ENCODE results near the gene ALG14. TPM values are rescaled to one million over a fixed set of nuclear protein-coding genes. Genes with fewer than 3 reads are reported as not detected.

Gene ALG14
- total RNA-seq, 1 donor from 2014 or later: 0.49 TPM

GRCh38 chr1:94988356-94988755 is 84.4 kb downstream of the ALG14 start:
- Histone ChIP-seq H3K4me2 (no peak overlapping the region), H3K79me2 (ENCODE audit: low read depth) (no peaks in the 10 kb centered on the region), H2AFZ (replicated peaks) (no peak overlapping the region), H3K4me3 (no peak overlapping the region), H3K27ac (no peak overlapping the region), H3K9ac (no peak overlapping the region), H3F3A (ENCODE audit: low read depth) (peaks cover 5% of the 10 kb centered on the region), H4K20me1 (ENCODE audit: low read depth) (no peaks in the 10 kb centered on the region), H3K36me3 (no peaks in the 10 kb centered on the region), H3K9me3 (ENCODE audit: low read depth) (no peaks in the 10 kb centered on the region), H3K4me1 (peaks cover 14% of the 10 kb centered on the region), H3K27me3 (no peaks in the 10 kb centered on the region)
- no peak for TF ChIP-seq CTCF (IDR thresholded peaks at IDR 0.05)
- TF ChIP-seq EZH2phosphoT487 (IDR thresholded peaks at IDR 0.05): no peak
- TF ChIP-seq EZH2 (IDR thresholded peaks at IDR 0.05): no peak
- Mint-ChIP-seq H3K9me3 (no peaks in the 10 kb centered on the region), H3K27me3 (ENCODE audit: insufficient read depth, low read depth) (no peaks in the 10 kb centered on the region), H3K27ac (no peak overlapping the region), H3K36me3 (no peaks in the 10 kb centered on the region), H3K4me1 (peaks cover 18% of the 10 kb centered on the region), H3K4me3 (no peak overlapping the region)
- no peak for DNase-seq (ENCODE audit: low spot score)

GRCh38 chr1:94986783-94987182 is 86.0 kb downstream of the ALG14 start:
- Histone ChIP-seq H3F3A (ENCODE audit: low read depth) (peaks cover 5% of the 10 kb centered on the region), H3K4me3 (no peak overlapping the region), H3K27me3 (no peaks in the 10 kb centered on the region), H3K9me3 (ENCODE audit: low read depth) (no peaks in the 10 kb centered on the region), H3K4me1 (peaks cover 14% of the 10 kb centered on the region), H3K9ac (no peak overlapping the region), H3K4me2 (no peak overlapping the region), H4K20me1 (ENCODE audit: low read depth) (no peaks in the 10 kb centered on the region), H3K79me2 (ENCODE audit: low read depth) (no peaks in the 10 kb centered on the region), H3K27ac (no peak overlapping the region), H3K36me3 (no peaks in the 10 kb centered on the region), H2AFZ (replicated peaks) (no peak overlapping the region)
- no peaks in the 10 kb centered on the region for H3K36me3 Mint-ChIP-seq
- no peak overlapping the region for H3K4me3 Mint-ChIP-seq
- DNase-seq (ENCODE audit: low spot score): no peak
- H3K4me1 Mint-ChIP-seq: peaks cover 24% of the 10 kb centered on the region
- TF ChIP-seq CTCF (IDR thresholded peaks at IDR 0.05) (no peak), EZH2phosphoT487 (IDR thresholded peaks at IDR 0.05) (no peak), EZH2 (IDR thresholded peaks at IDR 0.05) (no peak)
- no peak overlapping the region for H3K27ac Mint-ChIP-seq
- no peaks in the 10 kb centered on the region for H3K9me3 Mint-ChIP-seq
- H3K27me3 Mint-ChIP-seq (ENCODE audit: insufficient read depth, low read depth): no peaks in the 10 kb centered on the region

- Mint-ChIP-seq H3K4me3 (no peak overlapping the region), H3K27ac (peak overlapping the region; percentile 13), H3K4me1 (peaks cover 42% of the 10 kb centered on the region), H3K27me3 (ENCODE audit: insufficient read depth, low read depth) (no peaks in the 10 kb centered on the region), H3K9me3 (no peaks in the 10 kb centered on the region), H3K36me3 (no peaks in the 10 kb centered on the region)
- Histone ChIP-seq H3K9me3 (ENCODE audit: low read depth) (no peaks in the 10 kb centered on the region), H3K27me3 (no peaks in the 10 kb centered on the region), H3K79me2 (ENCODE audit: low read depth) (no peaks in the 10 kb centered on the region), H3K9ac (no peak overlapping the region), H3K4me3 (no peak overlapping the region), H3K4me2 (no peak overlapping the region), H3K4me1 (peaks cover 17% of the 10 kb centered on the region), H2AFZ (replicated peaks) (no peak overlapping the region), H4K20me1 (ENCODE audit: low read depth) (no peaks in the 10 kb centered on the region), H3F3A (ENCODE audit: low read depth) (no peaks in the 10 kb centered on the region), H3K27ac (no peak overlapping the region), H3K36me3 (no peaks in the 10 kb centered on the region)
- TF ChIP-seq CTCF (IDR thresholded peaks at IDR 0.05) (no peak), EZH2 (IDR thresholded peaks at IDR 0.05) (no peak), EZH2phosphoT487 (IDR thresholded peaks at IDR 0.05) (no peak)
- DNase-seq (ENCODE audit: low spot score): no peak
Observed at GRCh38 chr1:94983171-94983739, 89.5 kb downstream of the ALG14 start.

All from neural progenitor cell (in vitro differentiated cells).